Measurements from ENCODE around the gene BTLA.

BTLA gene

GRCh38 chr3:112476346-112476745 is 22.9 kb downstream of the BTLA start:
- Histone ChIP-seq H2AFZ (ENCODE audit: low read depth, low read length, severe bottlenecking) (no peak overlapping the region), H3K36me3 (ENCODE audit: low read length) (peaks cover 3% of the 10 kb centered on the region), H4K20me1 (ENCODE audit: low read depth, low read length) (no peaks in the 10 kb centered on the region), H3F3A (ENCODE audit: insufficient read depth) (no peaks in the 10 kb centered on the region), H3K4me2 (ENCODE audit: low read depth, low read length, poor library complexity, severe bottlenecking) (no peak overlapping the region), H3K79me2 (ENCODE audit: insufficient read depth, low read length) (no peaks in the 10 kb centered on the region), H3K9me3 (ENCODE audit: insufficient read depth, low read length) (no peaks in the 10 kb centered on the region), H3K27ac (ENCODE audit: low read depth, low read length) (no peak overlapping the region), H3K4me3 (ENCODE audit: insufficient read depth, low read length, poor library complexity, severe bottlenecking) (no peak overlapping the region), H3K9ac (ENCODE audit: low read length) (no peak overlapping the region), H3K9me2 (replicated peaks; ENCODE audit: insufficient read depth, low read length) (no peaks in the 10 kb centered on the region), H3K27me3 (ENCODE audit: low read length) (no peaks in the 10 kb centered on the region)
- no peak for TF ChIP-seq CTCF (IDR thresholded peaks at IDR 0.05; ENCODE audit: insufficient read depth, low read length, poor library complexity, severe bottlenecking)
- no peak for TF ChIP-seq EZH2phosphoT487 (conservative IDR thresholded peaks at IDR 0.05; ENCODE audit: low read length)

GRCh38 chr3:112474796-112475195 is 24.5 kb downstream of the BTLA start:
- H3K4me2 ChIP-seq (ENCODE audit: low read depth, low read length, poor library complexity, severe bottlenecking): no peak overlapping the region
- no peak overlapping the region for H3K9ac ChIP-seq (ENCODE audit: low read length)
- no peaks in the 10 kb centered on the region for H3F3A ChIP-seq (ENCODE audit: insufficient read depth)
- H2AFZ ChIP-seq (ENCODE audit: low read depth, low read length, severe bottlenecking): no peak overlapping the region
- H3K36me3 ChIP-seq (ENCODE audit: low read length): peaks cover 3% of the 10 kb centered on the region
- no peaks in the 10 kb centered on the region for H3K27me3 ChIP-seq (ENCODE audit: low read length)
- H3K9me2 ChIP-seq (replicated peaks; ENCODE audit: insufficient read depth, low read length): no peaks in the 10 kb centered on the region
- H3K4me3 ChIP-seq (ENCODE audit: insufficient read depth, low read length, poor library complexity, severe bottlenecking): no peak overlapping the region
- no peaks in the 10 kb centered on the region for H3K79me2 ChIP-seq (ENCODE audit: insufficient read depth, low read length)
- H3K27ac ChIP-seq (ENCODE audit: low read depth, low read length): no peak overlapping the region
- H3K9me3 ChIP-seq (ENCODE audit: insufficient read depth, low read length): no peaks in the 10 kb centered on the region
- TF ChIP-seq CTCF (IDR thresholded peaks at IDR 0.05; ENCODE audit: insufficient read depth, low read length, poor library complexity, severe bottlenecking) (no peak), EZH2phosphoT487 (conservative IDR thresholded peaks at IDR 0.05; ENCODE audit: low read length) (no peak)
- no peaks in the 10 kb centered on the region for H4K20me1 ChIP-seq (ENCODE audit: low read depth, low read length)

- no peak for TF ChIP-seq CTCF (IDR thresholded peaks at IDR 0.05; ENCODE audit: insufficient read depth, low read length, poor library complexity, severe bottlenecking)
- TF ChIP-seq EZH2phosphoT487 (conservative IDR thresholded peaks at IDR 0.05; ENCODE audit: low read length): no peak
- Histone ChIP-seq H2AFZ (ENCODE audit: low read depth, low read length, severe bottlenecking) (no peak overlapping the region), H3K9ac (ENCODE audit: low read length) (no peak overlapping the region), H3K36me3 (ENCODE audit: low read length) (peaks cover 3% of the 10 kb centered on the region), H3K27me3 (ENCODE audit: low read length) (no peaks in the 10 kb centered on the region), H3K79me2 (ENCODE audit: insufficient read depth, low read length) (no peaks in the 10 kb centered on the region), H3K9me2 (replicated peaks; ENCODE audit: insufficient read depth, low read length) (no peaks in the 10 kb centered on the region), H4K20me1 (ENCODE audit: low read depth, low read length) (no peaks in the 10 kb centered on the region), H3F3A (ENCODE audit: insufficient read depth) (no peaks in the 10 kb centered on the region), H3K4me2 (ENCODE audit: low read depth, low read length, poor library complexity, severe bottlenecking) (no peak overlapping the region), H3K4me3 (ENCODE audit: insufficient read depth, low read length, poor library complexity, severe bottlenecking) (no peak overlapping the region), H3K27ac (ENCODE audit: low read depth, low read length) (no peak overlapping the region), H3K9me3 (ENCODE audit: insufficient read depth, low read length) (no peaks in the 10 kb centered on the region)
These were observed 26.6 kb downstream of the BTLA start for GRCh38 chr3:112472691-112473090.
